Measurements from ENCODE around the gene NGLY1. TPM values are rescaled to one million over a fixed set of nuclear protein-coding genes. Genes with fewer than 3 reads are reported as not detected.

Gene NGLY1
- total RNA-seq, 1 experiment from 2014 or later = 29.4 TPM

DNA sequence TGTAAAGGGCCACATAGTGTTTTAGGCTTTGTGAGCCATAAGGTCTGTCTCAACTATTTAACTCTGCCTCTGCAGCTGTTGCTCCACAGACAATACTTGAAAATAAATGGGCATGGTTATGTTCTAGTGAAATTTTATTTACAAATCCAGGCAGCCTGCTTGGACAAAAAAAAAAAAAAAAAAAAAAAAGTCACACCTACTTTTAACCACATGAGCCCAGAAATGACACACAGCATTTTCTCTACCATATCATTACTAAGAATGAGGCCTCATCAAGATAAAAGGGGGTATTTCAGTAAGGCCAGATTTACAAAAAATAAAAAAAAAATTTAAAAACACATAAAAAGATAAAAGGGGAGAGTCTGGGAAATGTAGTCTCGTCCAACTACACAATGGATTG lies 1.7 kb upstream of the NGLY1 start:
- H3K27me3 ChIP-seq (ENCODE audit: insufficient read depth, low read length) = no peaks in the 10 kb centered on the region
- intact Hi-C loops (cut with micrococcal nuclease) = no loop called here
- H3K4me3 ChIP-seq (replicated peaks in 1 of 2; ENCODE audit: low read depth in 1 of 2, low read length in 2 of 2) = no peak overlapping the region
- ATAC-seq (no peak), DNase-seq (ENCODE audit: low read depth, low spot score) (no peak)
- no TSS peak for BruUV-seq (replicated peaks)
- ChIA-PET POLR2A (interaction anchor here (0.7 kb wide), 1 partner anchor 260 kb away, joined by 3 read pairs; no protein-coding TSS in a partner anchor), CTCF (no interaction called here), RAD21 (ENCODE audit: low non-redundant PET in 1 of 2, low total read pairs in 2 of 2, uncharacterized antibody in 2 of 2, unreplicated experiment in 2 of 2) (no interaction called here)
- no peak overlapping the region for H3K9ac ChIP-seq (ENCODE audit: low read length)
- peaks cover 3 to 26% of the 10 kb centered on the region in 2 experiments; a peak in 2 of 4 replicates for H3K4me1 ChIP-seq (ENCODE audit: control insufficient read depth in 1 of 2, insufficient read depth in 2 of 2, low read length in 2 of 2)
- TF ChIP-seq, protein P1, sequence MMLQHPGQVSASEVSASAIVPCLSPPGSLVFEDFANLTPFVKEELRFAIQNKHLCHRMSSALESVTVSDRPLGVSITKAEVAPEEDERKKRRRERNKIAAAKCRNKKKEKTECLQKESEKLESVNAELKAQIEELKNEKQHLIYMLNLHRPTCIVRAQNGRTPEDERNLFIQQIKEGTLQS (IDR thresholded peaks at IDR 0.05) = no peak
- TF ChIP-seq ZFX (IDR thresholded peaks at IDR 0.05) = no peak
- TF ChIP-seq CTCF (IDR thresholded peaks at IDR 0.05 in 2 of 3, conservative IDR thresholded peaks at IDR 0.05 in 1 of 3; ENCODE audit: borderline replicate concordance in 1 of 3, insufficient read depth in 1 of 3, low read depth in 2 of 3, low read length in 2 of 3) = no peak
- no peak for TF ChIP-seq SP1 (IDR thresholded peaks at IDR 0.05; ENCODE audit: low read depth)
- no peak for TF ChIP-seq CEBPB (IDR thresholded peaks at IDR 0.05; ENCODE audit: low read depth)
- no peak for TF ChIP-seq POLR2AphosphoS5 (IDR thresholded peaks at IDR 0.05; ENCODE audit: low read depth, low read length)
- no peak for TF ChIP-seq FOSL1 (IDR thresholded peaks at IDR 0.05; ENCODE audit: low read depth)
- no peak for TF ChIP-seq RAD21 (IDR thresholded peaks at IDR 0.05; ENCODE audit: low read depth)
- no peak for TF ChIP-seq REST (IDR thresholded peaks at IDR 0.05; ENCODE audit: low read depth)
- no peak for TF ChIP-seq YY1 (IDR thresholded peaks at IDR 0.05; ENCODE audit: extremely low read depth, insufficient replicate concordance, low read depth, low read length)
- no peak for TF ChIP-seq SRF (IDR thresholded peaks at IDR 0.05; ENCODE audit: low read depth)
- no peak for TF ChIP-seq JUND (IDR thresholded peaks at IDR 0.05)
- TF ChIP-seq SIN3A (IDR thresholded peaks at IDR 0.05; ENCODE audit: low read depth) = no peak
- no peak for TF ChIP-seq ZBTB33 (IDR thresholded peaks at IDR 0.05; ENCODE audit: extremely low read depth, insufficient replicate concordance, low read length)
- TF ChIP-seq EZH2phosphoT487 (IDR thresholded peaks at IDR 0.05; ENCODE audit: borderline replicate concordance) = no peak
- TF ChIP-seq EZH2 (IDR thresholded peaks at IDR 0.05) = no peak
- no peak for TF ChIP-seq POLR2A (IDR thresholded peaks at IDR 0.05; ENCODE audit: borderline replicate concordance, extremely low read depth, insufficient read depth, insufficient read length)
- TF ChIP-seq EGR1 (IDR thresholded peaks at IDR 0.05; ENCODE audit: low read depth) = no peak
- TF ChIP-seq CBX3 (IDR thresholded peaks at IDR 0.05; ENCODE audit: low read depth) = no peak
- no peak overlapping the region for H2AFZ ChIP-seq (ENCODE audit: low read depth, low read length, poor library complexity, severe bottlenecking)
- H4K20me1 ChIP-seq (ENCODE audit: insufficient read depth) = no peaks in the 10 kb centered on the region
- peaks cover 29% of the 10 kb centered on the region for H3K79me2 ChIP-seq (ENCODE audit: insufficient read depth, low read length)
- no peaks in the 10 kb centered on the region for H3K9me2 ChIP-seq (ENCODE audit: insufficient read depth)
- H3K4me2 ChIP-seq (ENCODE audit: low read length) = no peak overlapping the region
- no peaks in the 10 kb centered on the region for H3K36me3 ChIP-seq (ENCODE audit: control insufficient read depth in 1 of 2, insufficient read depth in 2 of 2, low read length in 2 of 2)
- H3K9me3 ChIP-seq (ENCODE audit: control insufficient read depth in 1 of 2, insufficient read depth in 1 of 2, low read depth in 1 of 2, low read length in 2 of 2) = no peaks in the 10 kb centered on the region
- no peak overlapping the region for H3K27ac ChIP-seq (ENCODE audit: low read depth, low read length)
